ENCODE measurements around the gene RHEX. TPM values are rescaled to one million over a fixed set of nuclear protein-coding genes. Genes with fewer than 3 reads are reported as not detected.

RHEX gene
- total RNA-seq, 2 experiments from 2014 or later: not detected

DNA sequence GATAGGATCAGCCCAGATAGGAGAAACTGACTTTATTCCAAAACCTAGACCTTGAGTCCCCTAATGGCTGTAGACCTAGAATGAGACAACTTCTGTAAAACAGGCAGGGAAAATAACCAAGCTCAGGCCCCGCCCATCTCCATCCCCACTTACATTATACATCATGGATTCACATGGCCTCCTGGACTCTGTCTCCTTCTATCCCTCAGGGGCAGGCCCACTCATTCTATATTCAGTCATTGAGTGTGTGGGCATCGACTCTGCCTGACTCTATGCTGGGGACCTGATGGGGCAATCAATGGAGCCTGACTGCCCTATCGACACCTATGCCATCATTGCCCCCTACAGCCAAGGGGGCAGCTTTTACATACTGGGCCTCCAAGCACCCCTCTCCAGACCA lies 57.8 kb downstream of the RHEX start:
- intact Hi-C loops (cut with DNase I, micrococcal nuclease): no loop called here
- no peaks in the 10 kb centered on the region for H3K9me3 ChIP-seq (ENCODE audit: control insufficient read depth in 1 of 2, insufficient read depth in 1 of 2, low read length in 2 of 2)
- POLR2A ChIA-PET: no interaction called here
- CTCF ChIA-PET: no interaction called here
- H3K4me3 ChIP-seq (ENCODE audit: low read length): no peak overlapping the region
- Mint-ChIP-seq H3K9me3 (no peaks in the 10 kb centered on the region), H3K36me3 (ENCODE audit: low read depth) (no peaks in the 10 kb centered on the region), H3K4me3 (no peak overlapping the region), H3K27me3 (peaks cover 8% of the 10 kb centered on the region), H3K4me1 (ENCODE audit: low read depth) (no peaks in the 10 kb centered on the region), H3K27ac (no peak overlapping the region)
- H3K27me3 ChIP-seq (ENCODE audit: control insufficient read depth in 1 of 2, insufficient read depth in 2 of 2, low read length in 2 of 2): peaks cover 0 to 7% of the 10 kb centered on the region in 2 experiments
- DNase-seq (no peak), ATAC-seq (ENCODE audit: poor library complexity) (no peak)
- H3K36me3 ChIP-seq (ENCODE audit: insufficient read depth, low read length): no peaks in the 10 kb centered on the region
- TF ChIP-seq, protein P1, sequence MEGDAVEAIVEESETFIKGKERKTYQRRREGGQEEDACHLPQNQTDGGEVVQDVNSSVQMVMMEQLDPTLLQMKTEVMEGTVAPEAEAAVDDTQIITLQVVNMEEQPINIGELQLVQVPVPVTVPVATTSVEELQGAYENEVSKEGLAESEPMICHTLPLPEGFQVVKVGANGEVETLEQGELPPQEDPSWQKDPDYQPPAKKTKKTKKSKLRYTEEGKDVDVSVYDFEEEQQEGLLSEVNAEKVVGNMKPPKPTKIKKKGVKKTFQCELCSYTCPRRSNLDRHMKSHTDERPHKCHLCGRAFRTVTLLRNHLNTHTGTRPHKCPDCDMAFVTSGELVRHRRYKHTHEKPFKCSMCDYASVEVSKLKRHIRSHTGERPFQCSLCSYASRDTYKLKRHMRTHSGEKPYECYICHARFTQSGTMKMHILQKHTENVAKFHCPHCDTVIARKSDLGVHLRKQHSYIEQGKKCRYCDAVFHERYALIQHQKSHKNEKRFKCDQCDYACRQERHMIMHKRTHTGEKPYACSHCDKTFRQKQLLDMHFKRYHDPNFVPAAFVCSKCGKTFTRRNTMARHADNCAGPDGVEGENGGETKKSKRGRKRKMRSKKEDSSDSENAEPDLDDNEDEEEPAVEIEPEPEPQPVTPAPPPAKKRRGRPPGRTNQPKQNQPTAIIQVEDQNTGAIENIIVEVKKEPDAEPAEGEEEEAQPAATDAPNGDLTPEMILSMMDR (IDR thresholded peaks at IDR 0.05): no peak
- no peak overlapping the region for H3K27ac ChIP-seq (ENCODE audit: low read depth in 1 of 2, low read length in 2 of 2)
- no peaks in the 10 kb centered on the region for H3K4me1 ChIP-seq (ENCODE audit: insufficient read depth, low read length)

DNA sequence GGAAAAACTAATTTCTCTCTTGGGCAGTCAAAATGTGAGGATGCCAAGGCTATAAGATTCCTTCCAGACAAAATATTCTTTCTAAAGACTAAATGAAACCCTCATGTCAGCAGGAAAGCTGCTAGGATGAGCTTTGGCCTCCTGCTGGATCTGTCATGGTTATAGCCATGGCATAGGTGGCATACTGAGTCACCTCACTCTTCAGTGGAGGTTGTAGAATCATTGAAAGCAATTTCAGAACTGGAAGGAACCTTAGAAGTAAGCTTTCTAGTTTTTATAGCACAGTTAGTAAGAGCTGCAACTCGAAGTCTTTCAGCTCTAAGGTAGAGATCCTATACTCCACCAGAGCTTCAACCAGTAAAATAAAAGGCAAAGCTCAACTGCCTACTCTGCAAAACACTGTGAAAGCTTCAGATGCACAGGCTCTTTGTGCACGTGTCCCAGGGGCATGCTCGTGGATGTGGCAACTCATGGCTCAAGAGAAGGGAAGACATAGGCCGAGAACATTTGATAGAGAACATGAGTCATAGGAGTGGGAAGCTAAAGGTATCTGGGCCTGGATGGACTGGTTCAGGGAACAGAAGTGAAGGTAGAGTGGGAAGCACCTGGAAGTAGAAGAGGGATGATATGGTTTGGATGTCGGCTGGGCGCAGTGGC lies 58.4 kb downstream of the RHEX start:
- Mint-ChIP-seq H3K27ac (no peak overlapping the region), H3K4me3 (no peak overlapping the region), H3K27me3 (peaks cover 8% of the 10 kb centered on the region), H3K36me3 (ENCODE audit: low read depth) (no peaks in the 10 kb centered on the region), H3K4me1 (ENCODE audit: low read depth) (no peaks in the 10 kb centered on the region), H3K9me3 (no peaks in the 10 kb centered on the region)
- no peak for ATAC-seq (ENCODE audit: poor library complexity)
- no peak for DNase-seq
- TF ChIP-seq, protein P1 (IDR thresholded peaks at IDR 0.05): no peak
- H3K36me3 ChIP-seq (ENCODE audit: insufficient read depth, low read length): no peaks in the 10 kb centered on the region
- intact Hi-C loops (cut with DNase I, micrococcal nuclease): no loop called here
- peaks cover 0 to 7% of the 10 kb centered on the region in 2 experiments for H3K27me3 ChIP-seq (ENCODE audit: control insufficient read depth in 1 of 2, insufficient read depth in 2 of 2, low read length in 2 of 2)
- ChIA-PET CTCF (no interaction called here), POLR2A (no interaction called here)
- H3K27ac ChIP-seq (ENCODE audit: low read depth in 1 of 2, low read length in 2 of 2): no peak overlapping the region
- H3K9me3 ChIP-seq (ENCODE audit: control insufficient read depth in 1 of 2, insufficient read depth in 1 of 2, low read length in 2 of 2): peaks cover 0 to 3% of the 10 kb centered on the region in 2 experiments
- H3K4me3 ChIP-seq (ENCODE audit: low read length): no peak overlapping the region
- H3K4me1 ChIP-seq (ENCODE audit: insufficient read depth, low read length): no peaks in the 10 kb centered on the region

DNA sequence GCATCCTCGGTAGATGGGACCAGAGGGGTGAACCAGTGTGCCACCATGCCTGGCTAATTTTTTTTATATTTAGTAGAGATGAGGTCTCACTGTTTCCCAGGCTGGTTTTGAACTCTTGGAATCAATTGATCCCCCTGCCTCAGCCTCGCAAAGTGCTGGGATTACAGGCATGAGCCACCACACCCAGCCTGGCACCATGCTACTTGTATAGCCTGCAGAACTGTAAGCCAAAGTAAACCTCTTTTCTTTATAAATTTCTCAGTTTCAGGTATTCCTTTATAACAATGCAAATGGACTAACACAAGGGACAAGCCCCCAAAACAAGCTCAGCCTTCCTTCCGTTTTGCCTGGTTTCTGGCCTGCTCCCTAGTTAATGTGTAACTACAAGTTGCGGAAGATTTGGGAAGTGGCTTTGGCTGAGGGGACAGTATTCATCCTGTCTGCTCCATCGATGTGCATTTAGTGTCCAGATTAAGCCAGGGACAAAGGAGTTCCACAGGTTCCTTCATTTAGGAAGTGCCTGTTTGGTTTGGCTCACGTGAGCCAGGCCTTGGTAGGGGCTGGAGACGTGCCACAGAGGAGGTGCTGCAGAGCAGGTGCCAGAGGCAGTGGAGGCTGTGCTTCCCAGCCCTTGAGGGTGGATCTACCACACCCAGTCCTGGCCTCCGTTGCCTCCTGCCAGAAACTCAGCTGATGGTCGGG lies 59.8 kb downstream of the RHEX start:
- ATAC-seq (ENCODE audit: poor library complexity): no peak
- Histone ChIP-seq H3K27ac (ENCODE audit: low read depth in 1 of 2, low read length in 2 of 2) (no peak overlapping the region), H3K4me1 (ENCODE audit: insufficient read depth, low read length) (peaks cover 8% of the 10 kb centered on the region), H3K4me3 (ENCODE audit: low read length) (no peak overlapping the region), H3K36me3 (ENCODE audit: insufficient read depth, low read length) (no peaks in the 10 kb centered on the region), H3K27me3 (ENCODE audit: control insufficient read depth in 1 of 2, insufficient read depth in 2 of 2, low read length in 2 of 2) (peaks cover 12 to 18% of the 10 kb centered on the region in 2 experiments), H3K9me3 (ENCODE audit: control insufficient read depth in 1 of 2, insufficient read depth in 1 of 2, low read length in 2 of 2) (peaks cover 0 to 9% of the 10 kb centered on the region in 2 experiments)
- POLR2A ChIA-PET: no interaction called here
- no peak overlapping the region for H3K4me3 Mint-ChIP-seq
- no peak overlapping the region for H3K27ac Mint-ChIP-seq
- H3K36me3 Mint-ChIP-seq (ENCODE audit: low read depth): no peaks in the 10 kb centered on the region
- peaks cover 17% of the 10 kb centered on the region for H3K27me3 Mint-ChIP-seq
- TF ChIP-seq, protein P1 (IDR thresholded peaks at IDR 0.05): no peak
- no peaks in the 10 kb centered on the region for H3K9me3 Mint-ChIP-seq
- intact Hi-C loops (cut with DNase I, micrococcal nuclease): loop anchor here in 1 of 2 experiments (1.0 kb wide), 1 partner anchor 10 kb away; no protein-coding TSS in a partner anchor
- CTCF ChIA-PET: no interaction called here
- no peaks in the 10 kb centered on the region for H3K4me1 Mint-ChIP-seq (ENCODE audit: low read depth)
- DNase-seq: no peak
